KMS-11 (cell line): ENCODE data around the gene RBM4B.

ENCODE experiments used
- H2AFZ ChIP-seq: fragments of 200-600 bp; sonication (generic); 2 replicates; pipeline ENCODE4 v1.6.1; 2016; ENCODE audit warnings: antibody characterized with exemption, mixed run types, low read depth
- H3K27ac ChIP-seq: fragments of 200-600 bp; sonication (generic); 2 replicates; pipeline ENCODE4 v1.6.1; 2016; ENCODE audit warnings: mild to moderate bottlenecking, mixed run types
- H3K27me3 ChIP-seq: fragments of 200-600 bp; sonication (generic); 2 replicates; pipeline ENCODE4 v1.6.1; 2017; ENCODE audit warnings: mild to moderate bottlenecking, low read depth, mixed run types, moderate library complexity; ENCODE audit not compliant: insufficient read depth
- H3K36me3 ChIP-seq: fragments of 200-600 bp; sonication (generic); 2 replicates; pipeline ENCODE4 v1.6.1; 2017; ENCODE audit warnings: mild to moderate bottlenecking, mixed run types; ENCODE audit not compliant: insufficient read depth
- H3K4me1 ChIP-seq: fragments of 200-600 bp; sonication (generic); 2 replicates; pipeline ENCODE4 v1.6.1; 2016; ENCODE audit warnings: mild to moderate bottlenecking, low read depth, mixed run types; ENCODE audit not compliant: poor library complexity, severe bottlenecking
- H3K4me2 ChIP-seq: fragments of 200-600 bp; sonication (generic); 2 replicates; pipeline ENCODE4 v1.7.0; 2016; ENCODE audit warnings: mild to moderate bottlenecking, mixed run types
- H3K4me3 ChIP-seq: fragments of 200-600 bp; sonication (generic); IDR thresholded peaks from 2 replicates; pipeline ENCODE4 v1.6.1; 2017; ENCODE audit warnings: low read depth, low read length, mixed read lengths; ENCODE audit not compliant: insufficient read depth
- H3K79me2 ChIP-seq: fragments of 200-600 bp; sonication (generic); 2 replicates; pipeline ENCODE4 v1.6.1; 2016; ENCODE audit warnings: low read depth, mixed run types; ENCODE audit not compliant: insufficient read depth
- H3K9ac ChIP-seq: fragments of 200-600 bp; sonication (generic); 2 replicates; pipeline ENCODE4 v1.6.1; 2016; ENCODE audit warnings: mild to moderate bottlenecking, mixed run types
- H4K20me1 ChIP-seq: fragments of 200-600 bp; sonication (generic); 2 replicates; pipeline ENCODE4 v1.6.1; 2016; ENCODE audit warnings: mild to moderate bottlenecking, mixed run types; ENCODE audit not compliant: insufficient read depth
- CTCF ChIP-seq: fragments of 200-600 bp; sonication (generic); conservative IDR thresholded peaks from 2 replicates; pipeline ENCODE4 v1.6.1; 2017; ENCODE audit warnings: low read depth, mild to moderate bottlenecking, antibody characterized with exemption, low read length, moderate library complexity, mixed read lengths

RBM4B gene

DNA sequence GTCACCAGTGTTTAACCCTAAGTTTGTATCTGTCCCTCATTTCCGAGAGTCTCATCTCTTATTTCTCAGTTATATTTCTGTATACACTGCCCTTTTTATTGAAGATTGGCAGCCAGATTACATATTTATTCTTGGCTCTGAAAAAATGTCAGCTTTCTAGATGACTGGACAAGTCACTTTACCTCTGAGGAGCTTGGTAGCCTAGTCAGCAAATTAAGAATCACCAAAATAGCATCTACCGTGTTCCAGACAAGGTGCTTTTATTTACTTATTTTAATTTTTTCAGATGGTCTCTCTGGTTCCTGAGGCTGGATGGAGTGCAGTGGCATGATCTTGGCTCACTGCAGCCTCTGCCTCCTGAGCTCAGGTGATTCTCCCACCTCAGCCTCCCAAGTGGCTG is 44.7 kb downstream of the RBM4B start:
- Histone ChIP-seq H3K4me3 (no peak overlapping the region), H3K36me3 (0 out of 2 replicates have a peak, but pooled peaks cover 12% of the 10 kb centered on the region), H3K4me1 (peaks cover 18% of the 10 kb centered on the region), H3K27ac (no peak overlapping the region), H3K79me2 (peaks cover 99% of the 10 kb centered on the region), H3K9ac (no peak overlapping the region), H4K20me1 (no peaks in the 10 kb centered on the region), H3K4me2 (no peak overlapping the region), H3K27me3 (no peaks in the 10 kb centered on the region), H2AFZ (no peak overlapping the region)
- TF ChIP-seq CTCF, result no peak

DNA sequence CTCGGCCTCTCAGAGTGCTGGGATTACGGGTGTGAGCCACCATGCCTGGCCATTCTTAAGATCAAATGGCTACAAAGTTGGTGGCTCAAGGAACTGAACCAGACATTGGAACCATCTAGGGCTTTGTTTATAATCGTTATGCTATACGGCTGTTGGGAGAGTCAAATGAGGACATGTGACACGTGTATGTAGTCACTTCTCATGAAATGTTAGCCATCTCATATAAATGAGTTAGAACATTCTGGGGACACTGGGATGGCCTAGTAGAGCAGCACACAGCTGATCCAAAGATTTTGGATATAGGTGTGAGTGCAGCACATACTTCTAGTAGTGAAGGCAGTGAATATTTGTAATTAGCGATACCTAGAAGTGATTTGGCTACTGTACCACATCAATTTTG is 45.8 kb downstream of the RBM4B start:
- Histone ChIP-seq H2AFZ (no peak overlapping the region), H3K79me2 (peaks cover 99% of the 10 kb centered on the region), H4K20me1 (0 out of 2 replicates have a peak, but pooled peaks cover 9% of the 10 kb centered on the region), H3K27ac (no peak overlapping the region), H3K27me3 (no peaks in the 10 kb centered on the region), H3K4me3 (no peak overlapping the region), H3K4me2 (no peak overlapping the region), H3K9ac (no peak overlapping the region), H3K4me1 (peaks cover 10% of the 10 kb centered on the region), H3K36me3 (peaks cover 12% of the 10 kb centered on the region; the same call in 1 of the 2 replicates)
- no peak for TF ChIP-seq CTCF

DNA sequence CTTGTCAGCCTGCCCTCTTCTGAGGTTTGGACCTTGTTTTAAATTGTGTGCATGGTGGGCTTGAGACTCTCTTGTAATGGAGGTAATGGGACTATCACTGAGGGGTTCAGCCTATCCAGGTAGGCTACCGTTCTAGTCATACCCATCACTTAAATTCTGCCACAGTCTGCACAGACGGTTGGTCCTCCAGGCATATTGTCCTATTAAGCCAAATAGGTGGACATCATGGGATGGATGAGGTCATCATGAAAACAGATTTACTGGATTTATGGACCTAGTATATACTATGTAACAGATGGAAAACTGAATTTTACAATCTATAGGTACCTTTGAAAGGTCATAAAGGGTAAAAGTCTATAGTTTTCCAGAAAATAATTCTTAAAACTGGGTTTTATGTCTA is 48.3 kb downstream of the RBM4B start:
- Histone ChIP-seq H3K79me2 (peaks cover 99% of the 10 kb centered on the region), H3K36me3 (peaks cover 19% of the 10 kb centered on the region; the same call in 1 of the 2 replicates), H3K4me1 (peaks cover 10% of the 10 kb centered on the region), H3K27ac (no peak overlapping the region), H3K9ac (no peak overlapping the region), H4K20me1 (peaks cover 29% of the 10 kb centered on the region), H3K27me3 (no peaks in the 10 kb centered on the region), H2AFZ (no peak overlapping the region), H3K4me2 (no peak overlapping the region), H3K4me3 (no peak overlapping the region)
- no peak for TF ChIP-seq CTCF

DNA sequence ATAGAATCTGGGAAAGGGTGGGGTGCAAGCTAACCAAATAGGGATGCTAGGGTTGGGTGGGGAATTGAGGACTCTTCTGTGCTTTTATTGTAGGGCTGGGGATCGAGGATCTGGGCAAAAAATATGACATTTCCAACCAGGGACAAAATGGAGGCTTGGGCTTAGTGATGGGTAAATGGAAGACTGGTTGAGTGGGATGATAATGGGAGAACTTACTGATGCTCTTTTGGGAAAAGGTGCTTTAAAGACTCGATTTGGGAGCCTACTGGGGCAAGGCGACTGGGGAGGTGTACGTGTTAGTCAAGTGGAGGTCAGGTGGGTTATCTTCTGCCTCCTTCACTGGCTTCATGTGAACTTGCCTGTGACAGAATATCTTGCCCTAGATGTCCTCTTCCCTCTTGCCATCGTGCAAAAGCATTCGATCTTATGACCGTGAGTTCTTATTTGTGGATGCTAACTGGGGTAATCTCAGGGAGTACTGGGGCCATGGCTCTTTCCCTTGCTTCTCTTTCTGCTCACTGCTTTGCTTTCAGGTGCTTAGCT is 49.6 kb downstream of the RBM4B start:
- Histone ChIP-seq H3K9ac (no peak overlapping the region), H3K27me3 (no peaks in the 10 kb centered on the region), H3K4me3 (no peak overlapping the region), H3K79me2 (peaks cover 100% of the 10 kb centered on the region), H4K20me1 (peaks cover 41% of the 10 kb centered on the region), H3K4me1 (peaks cover 10% of the 10 kb centered on the region), H3K4me2 (no peak overlapping the region), H2AFZ (no peak overlapping the region), H3K27ac (no peak overlapping the region), H3K36me3 (peaks cover 27% of the 10 kb centered on the region; the same call in 1 of the 2 replicates)
- TF ChIP-seq CTCF, result no peak
